SK-N-SH (cell line): Measurements from ENCODE around the gene TEAD4.

ENCODE experiments used
- GABPA ChIP-seq: IDR thresholded peaks from 2 replicates; pipeline ENCODE4 v1.4.0; 2012; ENCODE audit warnings: low read depth, mild to moderate bottlenecking
- POLR2AphosphoS5 ChIP-seq: IDR thresholded peaks from 2 replicates; pipeline ENCODE4 v1.6.1; 2012; ENCODE audit warnings: low read depth, low read length
- RAD21 ChIP-seq: IDR thresholded peaks from 2 replicates; pipeline ENCODE4 v1.6.1; 2012; ENCODE audit warnings: mild to moderate bottlenecking, low read length
- TAF1 ChIP-seq: IDR thresholded peaks from 2 replicates; pipeline ENCODE4 v1.6.1; 2012; ENCODE audit warnings: low read depth, mild to moderate bottlenecking, low read length, moderate library complexity, borderline replicate concordance
- TCF12 ChIP-seq: IDR thresholded peaks from 2 replicates; pipeline ENCODE4 v1.4.0; 2012
- USF2 ChIP-seq: fragments of 150-350 bp; IDR thresholded peaks from 2 replicates; pipeline ENCODE4 v1.6.1; 2017; ENCODE audit warnings: antibody characterized with exemption, low read length, low read depth, borderline replicate concordance
- TF ChIP-seq, protein P1 (sequence below): fragments of 200-600 bp; sonication (generic); IDR thresholded peaks from 2 replicates; pipeline ENCODE4 v1.6.1; 2017; ENCODE audit warnings: antibody characterized with exemption, mild to moderate bottlenecking, moderate library complexity
- TF ChIP-seq, protein P2 (sequence below): IDR thresholded peaks from 2 replicates; pipeline ENCODE4 v1.4.0; 2012; ENCODE audit warnings: low read depth

- TF ChIP-seq POLR2AphosphoS5 (no peak), GABPA (no peak), USF2 (no peak), RAD21 (no peak), TAF1 (no peak), TCF12 (no peak)
- TF ChIP-seq, protein P1, sequence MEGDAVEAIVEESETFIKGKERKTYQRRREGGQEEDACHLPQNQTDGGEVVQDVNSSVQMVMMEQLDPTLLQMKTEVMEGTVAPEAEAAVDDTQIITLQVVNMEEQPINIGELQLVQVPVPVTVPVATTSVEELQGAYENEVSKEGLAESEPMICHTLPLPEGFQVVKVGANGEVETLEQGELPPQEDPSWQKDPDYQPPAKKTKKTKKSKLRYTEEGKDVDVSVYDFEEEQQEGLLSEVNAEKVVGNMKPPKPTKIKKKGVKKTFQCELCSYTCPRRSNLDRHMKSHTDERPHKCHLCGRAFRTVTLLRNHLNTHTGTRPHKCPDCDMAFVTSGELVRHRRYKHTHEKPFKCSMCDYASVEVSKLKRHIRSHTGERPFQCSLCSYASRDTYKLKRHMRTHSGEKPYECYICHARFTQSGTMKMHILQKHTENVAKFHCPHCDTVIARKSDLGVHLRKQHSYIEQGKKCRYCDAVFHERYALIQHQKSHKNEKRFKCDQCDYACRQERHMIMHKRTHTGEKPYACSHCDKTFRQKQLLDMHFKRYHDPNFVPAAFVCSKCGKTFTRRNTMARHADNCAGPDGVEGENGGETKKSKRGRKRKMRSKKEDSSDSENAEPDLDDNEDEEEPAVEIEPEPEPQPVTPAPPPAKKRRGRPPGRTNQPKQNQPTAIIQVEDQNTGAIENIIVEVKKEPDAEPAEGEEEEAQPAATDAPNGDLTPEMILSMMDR = no peak
- TF ChIP-seq, protein P2, sequence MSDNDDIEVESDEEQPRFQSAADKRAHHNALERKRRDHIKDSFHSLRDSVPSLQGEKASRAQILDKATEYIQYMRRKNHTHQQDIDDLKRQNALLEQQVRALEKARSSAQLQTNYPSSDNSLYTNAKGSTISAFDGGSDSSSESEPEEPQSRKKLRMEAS = no peak
Measured at GRCh38 chr12:2930865-2931264, 28.3 kb upstream of the TEAD4 start.
